HG03439 (cell line): ENCODE results near the gene CAPZB.

Experiments used
- ATAC-seq: cut with Tn5 transposase; IDR thresholded peaks from one replicate; pipeline ENCODE4 v1.9.1; 2021; ENCODE audit warnings: mild to moderate bottlenecking, moderate library complexity; ENCODE audit not compliant: unreplicated experiment

CAPZB gene

GRCh38 chr1:19410393-19410792 lies 74.9 kb downstream of the CAPZB start:
- no peak for ATAC-seq

- no peak for ATAC-seq
Measured at GRCh38 chr1:19409477-19410341, 75.6 kb downstream of the CAPZB start.

DNA sequence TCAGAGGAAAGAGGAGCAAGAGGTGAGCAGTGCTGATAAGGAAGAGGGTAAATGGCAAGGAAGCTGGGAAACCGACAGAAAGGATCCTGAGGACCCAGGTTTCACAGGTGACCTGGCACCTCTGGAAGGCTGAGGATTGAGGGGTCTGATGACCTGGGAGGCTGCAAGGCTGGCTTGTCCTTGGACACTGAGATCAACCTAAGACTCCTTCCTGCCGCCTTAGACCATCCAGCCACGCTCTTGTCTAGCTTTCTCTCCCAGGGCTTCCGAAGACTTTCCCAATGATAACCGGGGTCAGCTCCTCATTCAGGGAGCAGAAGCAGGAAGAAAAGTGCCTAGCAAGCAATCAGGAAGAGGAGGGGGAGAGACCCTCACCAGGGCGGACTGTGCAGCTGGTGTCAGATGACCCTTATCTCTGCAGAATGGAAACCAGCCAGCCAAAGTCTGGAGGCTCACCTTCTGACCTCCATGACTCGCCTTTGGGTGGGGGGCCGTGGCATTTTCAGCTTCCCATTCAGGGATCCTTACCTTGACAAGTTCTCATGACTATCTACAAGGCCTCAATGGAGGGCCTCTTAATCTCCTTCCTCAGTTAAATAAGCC lies 77.7 kb downstream of the CAPZB start:
- no peak for ATAC-seq

DNA sequence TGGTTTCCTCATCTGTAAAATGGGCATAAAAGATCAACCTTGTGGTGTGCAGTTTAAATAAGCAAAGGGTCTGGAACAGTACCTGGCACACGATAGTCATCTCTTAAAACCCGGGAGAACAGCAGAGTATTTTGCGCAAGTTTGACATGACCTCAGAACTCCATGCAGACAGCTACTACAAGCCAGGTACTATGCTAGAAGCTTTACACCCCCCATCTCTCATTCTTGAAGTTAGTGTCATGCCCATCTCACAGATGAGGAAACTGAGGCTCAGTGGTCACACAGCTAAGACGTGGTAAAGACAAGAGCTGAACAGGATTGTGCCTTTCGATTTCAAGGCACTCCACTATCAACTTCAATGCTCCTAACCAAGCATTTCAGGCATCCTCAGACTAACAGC lies 78.7 kb downstream of the CAPZB start:
- no peak for ATAC-seq

GRCh38 chr1:19405761-19406487 lies 79.4 kb downstream of the CAPZB start:
- no peak for ATAC-seq

DNA sequence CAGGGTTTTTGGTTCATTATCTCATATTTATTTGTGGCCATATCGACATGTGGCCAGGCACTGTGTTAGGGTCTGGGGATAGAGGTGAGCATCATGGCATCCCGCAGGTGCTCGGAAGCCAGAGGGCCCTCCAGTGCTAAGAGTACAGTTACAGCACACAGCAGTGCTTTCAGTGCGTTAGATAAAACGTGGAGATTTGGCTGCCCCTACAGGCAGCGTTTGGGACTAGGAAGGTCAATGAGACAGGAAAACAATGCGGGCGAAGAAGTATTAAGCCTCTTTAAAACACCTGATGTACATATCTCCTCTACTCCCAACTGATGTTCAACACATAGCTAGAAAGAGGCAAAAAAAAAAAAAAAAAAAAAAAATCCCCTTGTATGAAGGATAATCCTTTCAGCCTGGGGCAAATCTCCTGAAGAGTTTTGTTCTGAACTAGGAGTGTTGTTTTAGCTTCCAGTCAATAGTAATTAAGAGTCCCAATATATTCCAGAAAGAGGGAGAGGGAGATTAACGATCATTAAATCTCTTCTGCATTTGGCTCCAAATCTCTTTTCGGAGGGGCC lies 80.1 kb downstream of the CAPZB start:
- no peak for ATAC-seq

DNA sequence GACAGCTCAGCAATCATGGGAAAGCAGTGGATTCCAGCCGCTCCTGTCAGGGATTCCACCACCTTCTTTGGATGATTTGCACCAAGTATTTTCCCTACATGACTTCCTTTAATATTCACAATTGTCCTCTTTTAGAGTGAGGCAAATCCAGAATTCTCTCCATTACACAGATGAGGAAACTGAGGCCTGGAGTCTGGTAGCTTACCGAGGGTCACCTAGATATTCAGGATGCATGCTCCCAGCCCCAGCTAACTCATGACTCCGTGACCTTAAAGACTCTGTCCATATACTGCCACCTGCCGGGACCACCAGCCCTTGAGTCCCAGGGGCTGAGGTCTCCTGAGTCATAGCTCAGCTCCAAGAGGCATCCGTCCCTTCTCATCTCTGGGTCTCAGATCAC lies 80.6 kb downstream of the CAPZB start:
- ATAC-seq, result no peak

- ATAC-seq, result no peak
Measured at GRCh38 chr1:19403256-19403655, 82.1 kb downstream of the CAPZB start.

DNA sequence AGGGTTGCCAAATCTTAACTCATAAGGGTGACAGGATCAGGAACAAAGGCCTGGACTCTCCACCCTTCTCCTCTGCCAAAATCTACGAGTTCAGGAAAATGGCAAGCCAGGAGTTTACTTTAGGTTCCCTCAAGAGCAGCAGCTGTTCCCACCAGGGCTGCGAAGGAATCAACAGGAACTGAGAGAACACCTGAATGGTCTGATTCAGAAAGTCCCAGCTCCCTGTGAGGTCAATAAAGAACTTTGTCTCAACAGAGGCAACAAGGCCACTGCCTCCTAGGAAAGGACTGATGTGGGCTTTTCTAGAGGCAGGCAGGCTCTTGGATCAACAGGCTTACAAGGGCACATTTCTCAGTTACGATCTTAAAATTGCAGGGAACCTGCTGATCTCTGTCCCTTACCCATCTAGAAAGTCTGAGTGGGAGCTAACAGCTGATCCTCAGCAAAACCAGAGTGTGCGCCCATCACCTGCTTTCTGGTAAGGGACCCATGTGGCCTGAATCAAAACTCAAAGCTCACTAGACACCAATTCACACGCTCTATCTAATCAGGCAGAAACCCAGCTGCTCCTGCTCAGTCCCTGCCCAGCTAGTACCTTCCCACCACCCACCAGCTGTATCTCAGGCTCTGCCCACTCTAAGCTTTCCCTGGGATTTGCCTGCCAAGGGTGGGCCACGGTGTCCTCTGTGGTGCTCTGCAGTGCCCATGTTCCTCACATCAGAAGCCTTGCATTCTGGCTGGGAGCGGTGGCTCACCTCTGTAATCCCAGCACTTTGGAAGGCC lies 83.1 kb downstream of the CAPZB start:
- ATAC-seq, result no peak

GRCh38 chr1:19401535-19401889 lies 83.8 kb downstream of the CAPZB start:
- no peak for ATAC-seq

- ATAC-seq, result no peak
Measured at GRCh38 chr1:19400875-19401534, 84.3 kb downstream of the CAPZB start.

GRCh38 chr1:19400192-19400611 lies 85.1 kb downstream of the CAPZB start:
- no peak for ATAC-seq

- ATAC-seq, result no peak
Measured at GRCh38 chr1:19398309-19398760, 87.0 kb downstream of the CAPZB start.

- ATAC-seq, result no peak
Measured at GRCh38 chr1:19397217-19397945, 88.0 kb downstream of the CAPZB start.

GRCh38 chr1:19396280-19396679 lies 89.1 kb downstream of the CAPZB start:
- no peak for ATAC-seq

DNA sequence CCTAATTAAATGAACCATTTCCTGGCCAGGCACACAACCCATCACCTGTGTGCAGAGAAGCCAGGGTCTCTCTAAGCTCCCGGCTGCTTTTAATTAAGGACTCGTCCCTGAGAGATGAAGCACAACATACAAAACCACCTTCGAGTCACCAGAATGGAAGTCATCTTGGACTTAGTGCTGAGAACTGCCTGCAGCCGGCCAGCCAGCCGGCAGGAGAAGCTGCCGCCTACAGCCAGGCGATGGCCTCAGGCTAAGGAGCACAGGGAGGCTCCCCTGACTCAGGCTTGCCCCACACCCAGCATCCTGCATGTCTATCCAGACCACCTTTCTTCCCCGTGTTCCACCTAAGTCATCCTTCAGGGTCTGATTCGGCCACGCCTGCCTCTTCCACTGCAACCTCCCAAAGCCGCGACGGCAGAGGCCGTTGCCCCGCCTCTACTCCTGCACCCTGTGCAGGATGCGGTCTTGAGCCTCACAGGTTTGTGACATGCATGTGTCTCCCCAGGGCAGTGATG lies 89.6 kb downstream of the CAPZB start:
- ATAC-seq, result no peak

- ATAC-seq, result no peak
Measured at GRCh38 chr1:19393046-19393445, 92.3 kb downstream of the CAPZB start.

DNA sequence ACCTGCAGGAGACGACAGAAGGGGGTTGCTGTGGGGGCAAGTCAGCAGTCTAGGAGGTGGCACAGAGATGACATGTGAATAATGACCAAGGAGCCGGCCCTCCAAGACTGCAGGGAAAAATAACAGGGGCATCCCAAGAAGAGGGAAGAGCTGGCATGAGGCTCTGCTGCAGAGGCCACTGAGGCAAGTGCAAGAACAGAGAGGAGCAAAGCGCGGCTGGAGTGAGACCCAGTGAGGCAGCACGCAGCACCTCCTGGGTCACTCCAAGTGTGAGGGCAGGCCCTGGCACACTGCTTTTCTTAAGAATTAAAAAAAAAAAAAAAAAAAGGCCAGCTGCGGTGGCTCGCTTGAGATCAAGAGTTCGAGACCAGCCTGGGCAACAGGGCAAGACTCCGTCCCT lies 93.1 kb downstream of the CAPZB start:
- no peak for ATAC-seq

GRCh38 chr1:19391596-19391981 lies 93.8 kb downstream of the CAPZB start:
- no peak for ATAC-seq
